ENCODE measurements around the gene TNF. TPM values are rescaled to one million over a fixed set of nuclear protein-coding genes. Genes with fewer than 3 reads are reported as not detected.
A peak's percentile ranks its signal among the peaks of the same experiment; 100 is the strongest.

Gene TNF
- total RNA-seq, 1 experiment from 2014 or later = not detected

- Histone ChIP-seq H3K9ac (ENCODE audit: low read length) (no peak overlapping the region), H3K4me1 (ENCODE audit: insufficient read depth, low read length) (peaks cover 11% of the 10 kb centered on the region; the same call in 1 of the 2 replicates), H3K79me2 (ENCODE audit: low read length) (no peaks in the 10 kb centered on the region), H2AFZ (ENCODE audit: low read length) (no peak overlapping the region), H3F3A (ENCODE audit: low read length, unreplicated experiment) (no peaks in the 10 kb centered on the region), H4K20me1 (ENCODE audit: low read length) (no peaks in the 10 kb centered on the region), H3K4me3 (ENCODE audit: low read length) (no peak overlapping the region), H3K4me2 (ENCODE audit: low read length) (no peak overlapping the region), H3K9me3 (ENCODE audit: low read length) (no peaks in the 10 kb centered on the region), H3K9me2 (replicated peaks; ENCODE audit: low read length) (no peaks in the 10 kb centered on the region), H3K27me3 (ENCODE audit: low read length) (no peaks in the 10 kb centered on the region), H3K27ac (ENCODE audit: low read length) (no peak overlapping the region), H3K36me3 (ENCODE audit: low read depth, low read length) (no peaks in the 10 kb centered on the region)
- CTCF ChIA-PET = no interaction called here
- intact Hi-C loops (cut with micrococcal nuclease) = no loop called here
- POLR2A ChIA-PET (ENCODE audit: unreplicated experiment) = no interaction called here
- DNase-seq = no peak
- TF ChIP-seq CTCF (conservative IDR thresholded peaks at IDR 0.05; ENCODE audit: low read depth, low read length) (no peak), EZH2 (IDR thresholded peaks at IDR 0.05; ENCODE audit: low read length, unreplicated experiment) (no peak), EZH2phosphoT487 (IDR thresholded peaks at IDR 0.05; ENCODE audit: borderline replicate concordance, low read length) (no peak)
- no peak for ATAC-seq
- BruUV-seq (replicated peaks) = no TSS peak
Observed at GRCh38 chr6:31579119-31579505, 3.7 kb downstream of the TNF start.

GRCh38 chr6:31579546-31580437, 4.4 kb downstream of the TNF start:
- TF ChIP-seq EZH2 (IDR thresholded peaks at IDR 0.05; ENCODE audit: low read length, unreplicated experiment) (no peak), CTCF (conservative IDR thresholded peaks at IDR 0.05; ENCODE audit: low read depth, low read length) (no peak), EZH2phosphoT487 (IDR thresholded peaks at IDR 0.05; ENCODE audit: borderline replicate concordance, low read length) (no peak)
- no peak overlapping the region for H2AFZ ChIP-seq (ENCODE audit: low read length)
- H3K27ac ChIP-seq (ENCODE audit: low read length) = no peak overlapping the region
- POLR2A ChIA-PET (ENCODE audit: unreplicated experiment) = no interaction called here
- intact Hi-C loops (cut with micrococcal nuclease) = no loop called here
- H3F3A ChIP-seq (ENCODE audit: low read length, unreplicated experiment) = no peaks in the 10 kb centered on the region
- BruUV-seq (replicated peaks) = no TSS peak
- no peaks in the 10 kb centered on the region for H3K79me2 ChIP-seq (ENCODE audit: low read length)
- H3K9ac ChIP-seq (ENCODE audit: low read length) = no peak overlapping the region
- no peak for ATAC-seq
- no peak for DNase-seq
- no peak overlapping the region for H3K4me2 ChIP-seq (ENCODE audit: low read length)
- H3K9me3 ChIP-seq (ENCODE audit: low read length) = no peaks in the 10 kb centered on the region
- CTCF ChIA-PET = interaction anchor here (1.8 kb wide), 1 partner anchor 18 kb away, joined by 6 read pairs; no protein-coding TSS in a partner anchor
- no peak overlapping the region for H3K4me3 ChIP-seq (ENCODE audit: low read length)
- H3K4me1 ChIP-seq (ENCODE audit: insufficient read depth, low read length) = peaks cover 11% of the 10 kb centered on the region; the same call in 1 of the 2 replicates
- H3K36me3 ChIP-seq (ENCODE audit: low read depth, low read length) = no peaks in the 10 kb centered on the region
- H3K9me2 ChIP-seq (replicated peaks; ENCODE audit: low read length) = no peaks in the 10 kb centered on the region
- H4K20me1 ChIP-seq (ENCODE audit: low read length) = no peaks in the 10 kb centered on the region
- no peaks in the 10 kb centered on the region for H3K27me3 ChIP-seq (ENCODE audit: low read length)

- POLR2A ChIA-PET (ENCODE audit: unreplicated experiment) = no interaction called here
- H3K36me3 ChIP-seq (ENCODE audit: low read depth, low read length) = no peaks in the 10 kb centered on the region
- H3F3A ChIP-seq (ENCODE audit: low read length, unreplicated experiment) = no peaks in the 10 kb centered on the region
- BruUV-seq (replicated peaks) = no TSS peak
- peak overlapping the region; percentile 99 for H2AFZ ChIP-seq (ENCODE audit: low read length)
- H3K9ac ChIP-seq (ENCODE audit: low read length) = no peak overlapping the region
- H3K27ac ChIP-seq (ENCODE audit: low read length) = no peak overlapping the region
- ATAC-seq (no peak), DNase-seq (no peak)
- H3K9me2 ChIP-seq (replicated peaks; ENCODE audit: low read length) = no peaks in the 10 kb centered on the region
- peaks cover 11% of the 10 kb centered on the region; the same call in 1 of the 2 replicates for H3K4me1 ChIP-seq (ENCODE audit: insufficient read depth, low read length)
- no peaks in the 10 kb centered on the region for H3K27me3 ChIP-seq (ENCODE audit: low read length)
- H3K9me3 ChIP-seq (ENCODE audit: low read length) = no peaks in the 10 kb centered on the region
- intact Hi-C loops (cut with micrococcal nuclease) = no loop called here
- H3K4me3 ChIP-seq (ENCODE audit: low read length) = peak overlapping the region; percentile 83
- CTCF ChIA-PET = interaction anchor here (0.9 to 1.8 kb wide), 2 partner anchors 17 to 18 kb away, joined by 3 to 6 read pairs; no protein-coding TSS in a partner anchor
- H3K79me2 ChIP-seq (ENCODE audit: low read length) = no peaks in the 10 kb centered on the region
- TF ChIP-seq EZH2 (IDR thresholded peaks at IDR 0.05; ENCODE audit: low read length, unreplicated experiment) = no peak
- no peak for TF ChIP-seq CTCF (conservative IDR thresholded peaks at IDR 0.05; ENCODE audit: low read depth, low read length)
- TF ChIP-seq EZH2phosphoT487 (IDR thresholded peaks at IDR 0.05; ENCODE audit: borderline replicate concordance, low read length) = no peak
- H4K20me1 ChIP-seq (ENCODE audit: low read length) = no peaks in the 10 kb centered on the region
- H3K4me2 ChIP-seq (ENCODE audit: low read length) = peak overlapping the region; percentile 99
Observed at GRCh38 chr6:31580438-31580740, 5.0 kb downstream of the TNF start.

Data from PC-3 (cell line).